Activated T-cell treated with anti-CD3 and anti-CD28 coated beads for 24 hours (primary cell): ENCODE data around the gene SCGB1C2.
"Not testable (repeated sequence)": the region's sequence is repeated elsewhere in the genome, so short reads cannot be mapped to it uniquely, and the experiment has no call there.

Experiments used
- DNase-seq: peaks from one replicate; pipeline ENCODE4 v3.0.0-alpha.2; 2020; ENCODE audit warnings: low read depth

Gene SCGB1C2

GRCh38 chr17:137166-137807, at the start of gene SCGB1C2:
TSS of gene SCGB1C2 (plus strand) at chr17:137569. CDS start at chr17:137591, 22 bp downstream.
- DNase-seq, result not testable (repeated sequence)

GRCh38 chr17:113111-113510, 24.3 kb upstream of the SCGB1C2 start:
- DNase-seq, result not testable (repeated sequence)

- DNase-seq, result not testable (repeated sequence)
Measured at GRCh38 chr17:118339-118917, 18.9 kb upstream of the SCGB1C2 start.

- not testable (repeated sequence) for DNase-seq
Measured at GRCh38 chr17:133932-134331, 3.4 kb upstream of the SCGB1C2 start.

GRCh38 chr17:134332-134785, 3.0 kb upstream of the SCGB1C2 start:
- DNase-seq, result not testable (repeated sequence)

GRCh38 chr17:135022-135421, 2.3 kb upstream of the SCGB1C2 start:
- not testable (repeated sequence) for DNase-seq

- DNase-seq, result not testable (repeated sequence)
Measured at GRCh38 chr17:135895-136294, 1.5 kb upstream of the SCGB1C2 start.

- peak; percentile 63 for DNase-seq
Measured at GRCh38 chr17:136531-136930, 838 bp upstream of the SCGB1C2 start.

- DNase-seq, result not testable (repeated sequence)
Measured at GRCh38 chr17:139401-140205, 2.2 kb downstream of the SCGB1C2 start.

- no peak for DNase-seq
Measured at GRCh38 chr17:142102-142661, 4.8 kb downstream of the SCGB1C2 start.

GRCh38 chr17:142876-143784, 5.8 kb downstream of the SCGB1C2 start:
- no peak for DNase-seq

GRCh38 chr17:143785-144281, 6.5 kb downstream of the SCGB1C2 start:
- DNase-seq, result peak; percentile 88

- DNase-seq, result no peak
Measured at GRCh38 chr17:144936-145670, 7.7 kb downstream of the SCGB1C2 start.

- no peak for DNase-seq
Measured at GRCh38 chr17:145671-146541, 8.5 kb downstream of the SCGB1C2 start.

- no peak for DNase-seq
Measured at GRCh38 chr17:146546-146945, 9.2 kb downstream of the SCGB1C2 start.

GRCh38 chr17:146983-147761, 9.8 kb downstream of the SCGB1C2 start:
- DNase-seq, result no peak

GRCh38 chr17:147796-148740, 10.7 kb downstream of the SCGB1C2 start:
- no peak for DNase-seq

GRCh38 chr17:148757-149156, 11.4 kb downstream of the SCGB1C2 start:
- DNase-seq, result no peak
